HepG2 (cell line): ENCODE data around the gene BLVRA. TPM values are rescaled to one million over a fixed set of nuclear protein-coding genes. Genes with fewer than 3 reads are reported as not detected.

Experiments
- ATF3 ChIP-seq: sonication (generic); formaldehyde crosslinking; IDR thresholded peaks from 2 replicates; pipeline ENCODE4 v1.4.0; 2020; ENCODE audit warnings: missing genetic modification reagents
- CBFB ChIP-seq: sonication (generic); formaldehyde crosslinking; IDR thresholded peaks from 2 replicates; pipeline ENCODE4 v1.4.0; 2020; ENCODE audit warnings: missing genetic modification reagents
- CEBPB ChIP-seq: IDR thresholded peaks from 2 replicates; pipeline ENCODE4 v1.6.1; 2011; ENCODE audit warnings: low read depth, low read length, improper control_type of control experiment, borderline replicate concordance
- FOXJ3 ChIP-seq: sonication (generic); formaldehyde crosslinking; IDR thresholded peaks from 2 replicates; pipeline ENCODE4 v1.4.0; 2020; ENCODE audit warnings: missing genetic modification reagents, mild to moderate bottlenecking, borderline replicate concordance
- HHEX ChIP-seq: IDR thresholded peaks from 2 replicates; pipeline ENCODE4 v1.6.1; 2016; ENCODE audit warnings: control low read depth
- HNF1A ChIP-seq, 2 experiments: sonication (generic) in 1 of 2; formaldehyde crosslinking in 1 of 2; IDR thresholded peaks; 2 replicates each; pipeline versions ENCODE4 v1.4.0 to v1.6.1; 2016 to 2020; ENCODE audit warnings: borderline replicate concordance in 1 of 2, low read depth in 1 of 2, mild to moderate bottlenecking in 1 of 2, missing genetic modification reagents in 1 of 2
- PAWR ChIP-seq: sonication (generic); formaldehyde crosslinking; IDR thresholded peaks from 2 replicates; pipeline ENCODE4 v1.4.0; 2020; ENCODE audit warnings: missing genetic modification reagents, mild to moderate bottlenecking, borderline replicate concordance
- SRSF9 ChIP-seq: fragments of 200-400 bp; formaldehyde crosslinking; IDR thresholded peaks from 2 replicates; pipeline ENCODE4 v1.6.1; 2018; ENCODE audit warnings: borderline replicate concordance, mild to moderate bottlenecking, low read depth, low read length; ENCODE audit not compliant: insufficient read depth, poor library complexity, severe bottlenecking
- TSC22D2 ChIP-seq: sonication (generic); formaldehyde crosslinking; IDR thresholded peaks from 2 replicates; pipeline ENCODE4 v1.5.1; 2020; ENCODE audit warnings: missing genetic modification reagents, mild to moderate bottlenecking, borderline replicate concordance
- ZNF451 ChIP-seq: sonication (generic); formaldehyde crosslinking; IDR thresholded peaks from 2 replicates; pipeline ENCODE4 v1.5.0; 2020; ENCODE audit warnings: mild to moderate bottlenecking, missing genetic modification reagents
- ZNF496 ChIP-seq: sonication (generic); formaldehyde crosslinking; IDR thresholded peaks from 2 replicates; pipeline ENCODE4 v1.8.1; 2023; ENCODE audit warnings: mild to moderate bottlenecking, moderate library complexity, missing genetic modification reagents; ENCODE audit not compliant: insufficient replicate concordance
- ZNF713 ChIP-seq: sonication (generic); formaldehyde crosslinking; IDR thresholded peaks from 2 replicates; pipeline ENCODE4 v1.4.0; 2020; ENCODE audit warnings: mild to moderate bottlenecking, missing genetic modification reagents
- polyA plus RNA-seq, 8 experiments: library from polyadenylated mRNA; depleted of rRNA in 3 of 8; stranded (reverse) in 7 of 8; unstranded in 1 of 8; fragments of >200 nt; fragmentation: Illumina TruSeq in 4 of 8; extraction: Trizol in 4 of 8; gene quantifications; 2 replicates each; pipeline versions ENCODE4 v1.2.1 to v1.2.3, GENCODE V29; 2011 to 2016; ENCODE audit warnings: low read depth in 4 of 8, missing spikeins in 1 of 8, mixed read lengths in 1 of 8; ENCODE audit not compliant: insufficient read depth in 1 of 8
- total RNA-seq, 5 experiments: library from RNA; depleted of rRNA; stranded (reverse); fragments of >200 nt; fragmentation: Illumina TruSeq; extraction: Trizol; gene quantifications; 2 replicates each; pipeline ENCODE4 v1.2.3, GENCODE V29; 2016; ENCODE audit warnings: low read depth in 1 of 5
- TF ChIP-seq, protein P1 (sequence below), 2 experiments: fragments of 450-650 bp in 1 of 2; sonication (generic) in 1 of 2; formaldehyde crosslinking in 1 of 2; IDR thresholded peaks; 2 replicates each; pipeline versions ENCODE4 v1.6.1 to v1.8.0; 2016 to 2022; ENCODE audit warnings: antibody characterized with exemption in 1 of 2, mild to moderate bottlenecking in 1 of 2, missing genetic modification reagents in 1 of 2

BLVRA gene
- total and polyA plus RNA-seq, 2 of the 13 experiments (the other 11 are each of a cell fraction or from before 2014, with no cell fraction given): 39.2 to 64.2 TPM

GRCh38 chr7:43758029-43758821 lies at the start of gene BLVRA (continued):
- TF ChIP-seq TSC22D2 (CRISPR knock-in tag): no peak
- no peak for TF ChIP-seq SRSF9
- no peak for TF ChIP-seq HHEX (CRISPR knock-in tag)
- no peak for TF ChIP-seq HNF1A (IDR thresholded peaks at IDR 0.05; ENCODE audit: low read depth)
- peak; percentile 31; the same call in 1 of the 2 replicates for TF ChIP-seq HNF1A (CRISPR knock-in tag; IDR thresholded peaks at IDR 0.05; ENCODE audit: borderline replicate concordance)
- TF ChIP-seq, protein P1, sequence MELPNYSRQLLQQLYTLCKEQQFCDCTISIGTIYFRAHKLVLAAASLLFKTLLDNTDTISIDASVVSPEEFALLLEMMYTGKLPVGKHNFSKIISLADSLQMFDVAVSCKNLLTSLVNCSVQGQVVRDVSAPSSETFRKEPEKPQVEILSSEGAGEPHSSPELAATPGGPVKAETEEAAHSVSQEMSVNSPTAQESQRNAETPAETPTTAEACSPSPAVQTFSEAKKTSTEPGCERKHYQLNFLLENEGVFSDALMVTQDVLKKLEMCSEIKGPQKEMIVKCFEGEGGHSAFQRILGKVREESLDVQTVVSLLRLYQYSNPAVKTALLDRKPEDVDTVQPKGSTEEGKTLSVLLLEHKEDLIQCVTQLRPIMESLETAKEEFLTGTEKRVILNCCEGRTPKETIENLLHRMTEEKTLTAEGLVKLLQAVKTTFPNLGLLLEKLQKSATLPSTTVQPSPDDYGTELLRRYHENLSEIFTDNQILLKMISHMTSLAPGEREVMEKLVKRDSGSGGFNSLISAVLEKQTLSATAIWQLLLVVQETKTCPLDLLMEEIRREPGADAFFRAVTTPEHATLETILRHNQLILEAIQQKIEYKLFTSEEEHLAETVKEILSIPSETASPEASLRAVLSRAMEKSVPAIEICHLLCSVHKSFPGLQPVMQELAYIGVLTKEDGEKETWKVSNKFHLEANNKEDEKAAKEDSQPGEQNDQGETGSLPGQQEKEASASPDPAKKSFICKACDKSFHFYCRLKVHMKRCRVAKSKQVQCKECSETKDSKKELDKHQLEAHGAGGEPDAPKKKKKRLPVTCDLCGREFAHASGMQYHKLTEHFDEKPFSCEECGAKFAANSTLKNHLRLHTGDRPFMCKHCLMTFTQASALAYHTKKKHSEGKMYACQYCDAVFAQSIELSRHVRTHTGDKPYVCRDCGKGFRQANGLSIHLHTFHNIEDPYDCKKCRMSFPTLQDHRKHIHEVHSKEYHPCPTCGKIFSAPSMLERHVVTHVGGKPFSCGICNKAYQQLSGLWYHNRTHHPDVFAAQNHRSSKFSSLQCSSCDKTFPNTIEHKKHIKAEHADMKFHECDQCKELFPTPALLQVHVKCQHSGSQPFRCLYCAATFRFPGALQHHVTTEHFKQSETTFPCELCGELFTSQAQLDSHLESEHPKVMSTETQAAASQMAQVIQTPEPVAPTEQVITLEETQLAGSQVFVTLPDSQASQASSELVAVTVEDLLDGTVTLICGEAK (IDR thresholded peaks at IDR 0.05): no peak
- TF ChIP-seq, protein P1 (CRISPR knock-in tag; IDR thresholded peaks at IDR 0.05): no peak
- no peak for TF ChIP-seq CEBPB
- 0 out of 2 replicates have a peak, but pooled peaks have one; percentile 49 for TF ChIP-seq CBFB (CRISPR knock-in tag)
- no peak for TF ChIP-seq FOXJ3 (CRISPR knock-in tag)
- peak; percentile 25; the same call in 1 of the 2 replicates for TF ChIP-seq ZNF451 (CRISPR knock-in tag)
- no peak for TF ChIP-seq ZNF713 (CRISPR knock-in tag)
- TF ChIP-seq PAWR (CRISPR knock-in tag): no peak
- no peak for TF ChIP-seq ZNF496 (CRISPR knock-in tag)
- TF ChIP-seq ATF3 (CRISPR knock-in tag): no peak
